HG03064 (cell line): ENCODE measurements around the gene NLRP9.

Source experiments
- ATAC-seq: cut with Tn5 transposase; IDR thresholded peaks from one replicate; pipeline ENCODE4 v1.9.1; 2021; ENCODE audit warnings: low read depth; ENCODE audit not compliant: unreplicated experiment

Gene NLRP9

DNA sequence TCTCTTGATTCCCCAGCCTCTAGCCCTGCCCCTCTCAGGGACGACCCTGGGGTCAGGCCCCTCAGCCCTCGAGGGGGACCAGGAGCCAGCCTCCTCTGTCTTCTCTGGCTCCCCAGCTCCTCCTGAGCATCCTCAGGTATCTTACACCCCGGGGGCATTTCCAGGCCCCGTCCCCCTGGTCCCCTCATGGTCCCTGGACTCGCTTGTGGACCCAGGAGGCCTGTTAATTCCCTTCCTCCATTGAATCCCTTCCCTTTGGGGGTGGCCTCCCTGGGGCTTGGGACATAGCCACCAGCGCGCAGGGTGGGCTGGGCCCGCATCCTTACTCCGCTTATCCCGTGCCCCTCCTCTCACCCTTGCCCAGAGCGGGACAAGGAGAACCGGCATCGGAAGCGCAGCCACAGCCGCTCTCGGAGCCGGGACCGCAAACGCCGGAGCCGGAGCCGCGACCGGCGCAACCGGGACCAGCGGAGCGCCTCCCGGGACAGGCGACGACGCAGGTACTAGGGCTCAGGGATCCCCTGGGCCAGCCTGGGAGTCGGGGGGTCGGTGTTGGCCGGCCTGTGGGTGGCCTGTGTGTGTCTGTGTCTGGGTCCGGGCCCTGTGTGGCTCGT lies 79.2 kb downstream of the NLRP9 start:
- ATAC-seq, result no peak
